PC-9 (cell line): ENCODE data around the gene MAST1. TPM values are rescaled to one million over a fixed set of nuclear protein-coding genes. Genes with fewer than 3 reads are reported as not detected.

Experiments used
- BruUV-seq: library from RNA; stranded (reverse); fragments of 400-500 nt; replicated peaks from 2 replicates; lab custom pipeline; 2021; lab: Mats Ljungman, UMichigan
- CTCF ChIA-PET: fragments of 300-600 bp; sonication (Branson Sonifier 250); formaldehyde crosslinking; loops from one replicate; lab custom pipeline; 2022; ENCODE audit warnings: antibody characterized with exemption; lab: Charles Lee
- POLR2A ChIA-PET: fragments of 300-600 bp; sonication (Branson Sonifier 250); formaldehyde crosslinking; loops from one replicate; lab custom pipeline; 2022; ENCODE audit warnings: antibody characterized with exemption; ENCODE audit not compliant: unreplicated experiment; lab: Charles Lee
- DNase-seq, 2 experiments: peaks; one replicate each; pipeline versions ENCODE4 v3.0.0 to v3.0.0-alpha.2; 2015 to 2022; ENCODE audit warnings: mixed read lengths in 1 of 2
- H2AFZ ChIP-seq: fragments of 200-600 bp; sonication (generic); 2 replicates; pipeline ENCODE4 v1.8.1; 2017; ENCODE audit warnings: antibody characterized with exemption
- H3F3A ChIP-seq: fragments of 200-600 bp; sonication (generic); 2 replicates; pipeline ENCODE4 v1.8.1; 2017; ENCODE audit warnings: antibody characterized with exemption, mild to moderate bottlenecking, low read depth; ENCODE audit not compliant: insufficient read depth
- H3K27ac ChIP-seq: fragments of 200-600 bp; sonication (generic); 2 replicates; pipeline ENCODE4 v1.6.1; 2016; ENCODE audit warnings: mixed run types
- H3K27me3 ChIP-seq: fragments of 200-600 bp; sonication (generic); 2 replicates; pipeline ENCODE4 v1.6.1; 2016; ENCODE audit warnings: low read depth, mixed run types; ENCODE audit not compliant: insufficient read depth
- H3K36me3 ChIP-seq: fragments of 200-600 bp; sonication (generic); 2 replicates; pipeline ENCODE4 v1.6.1; 2016; ENCODE audit warnings: low read depth, mixed run types
- H3K4me1 ChIP-seq: fragments of 200-600 bp; sonication (generic); replicated peaks from 2 replicates; pipeline ENCODE4 v1.6.1; 2016; ENCODE audit warnings: mixed run types; ENCODE audit not compliant: insufficient read depth
- H3K4me2 ChIP-seq: fragments of 200-600 bp; sonication (generic); 2 replicates; pipeline ENCODE4 v1.6.1; 2017; ENCODE audit warnings: mixed run types
- H3K4me3 ChIP-seq: fragments of 200-600 bp; sonication (generic); 2 replicates; pipeline ENCODE4 v1.6.1; 2016; ENCODE audit warnings: mixed run types
- H3K79me2 ChIP-seq: fragments of 200-600 bp; sonication (generic); 2 replicates; pipeline ENCODE4 v1.6.1; 2017; ENCODE audit warnings: low read depth, mixed run types
- H3K9me2 ChIP-seq: fragments of 200-600 bp; sonication (generic); 2 replicates; pipeline ENCODE4 v1.8.1; 2017; ENCODE audit warnings: mild to moderate bottlenecking; ENCODE audit not compliant: insufficient read depth
- H3K9me3 ChIP-seq: fragments of 200-600 bp; sonication (generic); 2 replicates; pipeline ENCODE4 v1.8.1; 2016; ENCODE audit warnings: low read depth; ENCODE audit not compliant: insufficient read depth
- H4K20me1 ChIP-seq: fragments of 200-600 bp; sonication (generic); 2 replicates; pipeline ENCODE4 v1.8.1; 2017; ENCODE audit not compliant: insufficient read depth
- EZH2 ChIP-seq: fragments of 200-600 bp; sonication (generic); IDR thresholded peaks from 2 replicates; pipeline ENCODE4 v1.8.0; 2017; ENCODE audit warnings: antibody characterized with exemption, low read depth
- intact Hi-C: fragments of 100-400 bp; cut with micrococcal nuclease; formaldehyde crosslinking; loops from one replicate; pipeline ENCODE4 v1.10.0; 2022; ENCODE audit not compliant: unreplicated experiment
- total RNA-seq: library from RNA; stranded (reverse); gene quantifications from 2 replicates; pipeline ENCODE4 v1.2.3, GENCODE V29; 2021
- TF ChIP-seq, protein P1 (sequence below): fragments of 200-600 bp; sonication (generic); conservative IDR thresholded peaks from 2 replicates; pipeline ENCODE4 v1.6.1; 2017; ENCODE audit warnings: mixed run types, antibody characterized with exemption, mild to moderate bottlenecking, moderate library complexity

Gene MAST1
- total RNA-seq, 1 experiment from 2014 or later, result 11.9 TPM

DNA sequence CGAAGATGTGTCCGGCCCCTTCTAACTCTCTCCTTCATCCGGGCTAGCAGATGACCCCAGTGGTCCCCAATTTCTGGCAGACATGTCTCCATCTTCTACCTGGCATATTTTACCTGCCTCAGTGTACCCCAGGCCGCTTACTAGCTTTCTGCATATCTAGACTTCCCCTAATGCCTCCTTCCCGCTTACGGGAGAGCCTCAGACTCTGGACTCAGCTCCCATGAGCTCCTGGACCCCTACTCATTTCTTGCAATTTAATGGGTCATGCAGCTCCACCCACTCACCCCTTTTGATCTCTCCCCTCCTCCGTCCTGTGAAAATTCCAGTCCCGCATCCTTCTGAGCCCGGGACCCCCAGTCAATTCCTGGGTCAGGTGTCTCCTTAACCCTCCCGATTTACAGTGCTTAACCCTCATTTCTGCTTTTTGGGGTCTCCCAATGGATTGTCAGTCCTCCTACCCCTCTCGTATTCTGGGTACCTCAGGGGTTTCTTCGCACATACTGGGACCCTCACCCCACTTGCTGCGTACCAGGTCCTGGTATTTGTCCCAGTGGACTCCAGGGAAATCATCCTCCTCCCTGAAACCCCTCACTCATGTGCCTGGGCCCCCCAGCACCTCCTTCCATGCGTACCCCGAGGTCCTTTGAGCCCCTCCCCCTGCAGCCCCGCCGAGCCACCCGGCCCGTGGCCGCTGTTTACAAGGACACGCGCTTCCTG lies 47.5 kb upstream of the MAST1 start:
- DNase-seq, result peak in 1 of 2 experiments; percentile 34
- Histone ChIP-seq H3K9me2 (no peaks in the 10 kb centered on the region), H2AFZ (no peak overlapping the region), H3K36me3 (no peaks in the 10 kb centered on the region; the same call in 1 of the 2 replicates), H3F3A (peaks cover 76% of the 10 kb centered on the region), H3K4me1 (peaks cover 60% of the 10 kb centered on the region), H3K79me2 (peaks cover 52% of the 10 kb centered on the region), H3K4me2 (peak overlapping the region; percentile 91), H3K4me3 (peak overlapping the region; percentile 73; the same call in 1 of the 2 replicates), H3K27me3 (no peaks in the 10 kb centered on the region), H3K9me3 (no peaks in the 10 kb centered on the region), H4K20me1 (peaks cover 18% of the 10 kb centered on the region), H3K27ac (peak overlapping the region; percentile 86)
- POLR2A ChIA-PET, result interaction anchor here (0.8 to 3.8 kb wide), 4 partner anchors 8 to 1355 kb away, joined by 3 to 59 read pairs (median 12); partner anchors contain the start of gene PRKCSH
- CTCF ChIA-PET, result interaction anchor here (0.6 to 0.9 kb wide), 2 partner anchors 8 to 103 kb away, joined by 3 to 10 read pairs; no protein-coding TSS in a partner anchor
- intact Hi-C loops, result no loop called here
- TF ChIP-seq, protein P1, sequence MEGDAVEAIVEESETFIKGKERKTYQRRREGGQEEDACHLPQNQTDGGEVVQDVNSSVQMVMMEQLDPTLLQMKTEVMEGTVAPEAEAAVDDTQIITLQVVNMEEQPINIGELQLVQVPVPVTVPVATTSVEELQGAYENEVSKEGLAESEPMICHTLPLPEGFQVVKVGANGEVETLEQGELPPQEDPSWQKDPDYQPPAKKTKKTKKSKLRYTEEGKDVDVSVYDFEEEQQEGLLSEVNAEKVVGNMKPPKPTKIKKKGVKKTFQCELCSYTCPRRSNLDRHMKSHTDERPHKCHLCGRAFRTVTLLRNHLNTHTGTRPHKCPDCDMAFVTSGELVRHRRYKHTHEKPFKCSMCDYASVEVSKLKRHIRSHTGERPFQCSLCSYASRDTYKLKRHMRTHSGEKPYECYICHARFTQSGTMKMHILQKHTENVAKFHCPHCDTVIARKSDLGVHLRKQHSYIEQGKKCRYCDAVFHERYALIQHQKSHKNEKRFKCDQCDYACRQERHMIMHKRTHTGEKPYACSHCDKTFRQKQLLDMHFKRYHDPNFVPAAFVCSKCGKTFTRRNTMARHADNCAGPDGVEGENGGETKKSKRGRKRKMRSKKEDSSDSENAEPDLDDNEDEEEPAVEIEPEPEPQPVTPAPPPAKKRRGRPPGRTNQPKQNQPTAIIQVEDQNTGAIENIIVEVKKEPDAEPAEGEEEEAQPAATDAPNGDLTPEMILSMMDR, result no peak
- TF ChIP-seq EZH2, result no peak
- BruUV-seq, result no TSS peak

DNA sequence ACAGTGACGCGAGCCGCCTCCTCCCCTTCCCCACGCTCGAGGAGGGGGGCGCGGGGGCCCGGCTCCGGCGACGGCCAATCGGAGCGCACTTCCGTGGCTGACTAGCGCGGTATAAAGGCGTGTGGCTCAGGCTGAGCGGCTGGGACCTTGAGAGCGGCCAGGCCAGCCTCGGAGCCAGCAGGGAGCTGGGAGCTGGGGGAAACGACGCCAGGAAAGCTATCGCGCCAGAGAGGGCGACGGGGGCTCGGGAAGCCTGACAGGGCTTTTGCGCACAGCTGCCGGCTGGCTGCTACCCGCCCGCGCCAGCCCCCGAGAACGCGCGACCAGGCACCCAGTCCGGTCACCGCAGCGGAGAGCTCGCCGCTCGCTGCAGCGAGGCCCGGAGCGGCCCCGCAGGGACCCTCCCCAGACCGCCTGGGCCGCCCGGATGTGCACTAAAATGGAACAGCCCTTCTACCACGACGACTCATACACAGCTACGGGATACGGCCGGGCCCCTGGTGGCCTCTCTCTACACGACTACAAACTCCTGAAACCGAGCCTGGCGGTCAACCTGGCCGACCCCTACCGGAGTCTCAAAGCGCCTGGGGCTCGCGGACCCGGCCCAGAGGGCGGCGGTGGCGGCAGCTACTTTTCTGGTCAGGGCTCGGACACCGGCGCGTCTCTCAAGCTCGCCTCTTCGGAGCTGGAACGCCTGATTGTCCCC lies 46.8 kb upstream of the MAST1 start, which contains the start of gene JUNB:
TSS of gene JUNB (plus strand) at position 142 of the 706 bp plus-strand sequence. CDS start at position 428, 286 bp downstream.
- H2AFZ ChIP-seq, result no peak within 1 kb of the TSS
- H3K27ac ChIP-seq, result peak within 1 kb of the TSS; percentile 86
- no peaks in the 10 kb centered on the region for H3K9me3 ChIP-seq
- peaks cover 77% of the 10 kb centered on the region for H3F3A ChIP-seq
- TF ChIP-seq EZH2, result no peak
- TF ChIP-seq, protein P1, result no peak; the same call in 1 of the 2 replicates
- POLR2A ChIA-PET, result interaction anchor here (0.6 to 3.8 kb wide), 7 partner anchors 9 to 1356 kb away, joined by 3 to 59 read pairs (median 6); partner anchors contain the start of genes PRKCSH and TRIR
- H3K4me1 ChIP-seq, result peaks cover 60% of the 10 kb centered on the region
- H3K27me3 ChIP-seq, result no peaks in the 10 kb centered on the region
- peak within 1 kb of the TSS; percentile 73 for H3K4me3 ChIP-seq
- no peaks in the 10 kb centered on the region for H3K9me2 ChIP-seq
- CTCF ChIA-PET, result interaction anchor here (0.6 to 2.2 kb wide), 3 partner anchors 9 to 104 kb away, joined by 3 to 11 read pairs (median 10); no protein-coding TSS in a partner anchor
- intact Hi-C loops, result no loop called here
- peaks cover 18% of the 10 kb centered on the region for H4K20me1 ChIP-seq
- H3K79me2 ChIP-seq, result peaks cover 52% of the 10 kb centered on the region
- DNase-seq, result peak; percentile 89 to 97
- H3K36me3 ChIP-seq, result no peaks in the 10 kb centered on the region; the same call in 1 of the 2 replicates
- peak within 1 kb of the TSS; percentile 91 for H3K4me2 ChIP-seq
- no TSS peak for BruUV-seq
